K562 (cell line): Measurements from ENCODE around the gene ETV7. TPM values are rescaled to one million over a fixed set of nuclear protein-coding genes. Genes with fewer than 3 reads are reported as not detected.

Experiments
- BRCA1 ChIP-seq, 2 experiments: fragments of 450-650 bp in 1 of 2; sonication (generic) in 1 of 2; formaldehyde crosslinking in 1 of 2; IDR thresholded peaks; 2 replicates each; pipeline versions ENCODE4 v1.5.0 to v1.6.1; 2017 to 2020; ENCODE audit warnings: mild to moderate bottlenecking in 1 of 2, missing genetic modification reagents in 1 of 2
- CBX3 ChIP-seq, 2 experiments: IDR thresholded peaks; 1 replicate in 1 of 2; 2 replicates in 1 of 2; pipeline ENCODE4 v1.6.1; 2012; ENCODE audit warnings: inconsistent platforms in 2 of 2, low read length in 2 of 2, borderline replicate concordance in 1 of 2, control low read depth in 1 of 2
- CREM ChIP-seq: IDR thresholded peaks from 2 replicates; pipeline ENCODE4 v1.6.1; 2014; ENCODE audit warnings: antibody characterized with exemption, low read depth
- CSDE1 ChIP-seq, 2 experiments: fragments of 450-650 bp; IDR thresholded peaks; 2 replicates each; pipeline ENCODE4 v1.6.1; 2016; ENCODE audit warnings: mild to moderate bottlenecking in 1 of 2
- GABPA ChIP-seq: fragments of 200-800 bp; sonication (Bioruptor generic); conservative IDR thresholded peaks from 2 replicates; pipeline ENCODE4 v1.6.1; 2016; ENCODE audit warnings: low read depth, missing genetic modification characterization, missing compliant biosample characterization
- GTF2B ChIP-seq: IDR thresholded peaks from 2 replicates; pipeline ENCODE4 v1.6.1; 2011; ENCODE audit not compliant: insufficient read length; ENCODE audit errors: extremely low read depth
- HOXB6 ChIP-seq: fragments of 250-450 bp; sonication (Bioruptor Pico); IDR thresholded peaks from 2 replicates; pipeline ENCODE4 v1.5.1; 2022; ENCODE audit warnings: mild to moderate bottlenecking, borderline replicate concordance
- MED1 ChIP-seq: sonication (generic); formaldehyde crosslinking; IDR thresholded peaks from 2 replicates; pipeline ENCODE4 v1.8.1; 2023; ENCODE audit warnings: missing genetic modification reagents, borderline replicate concordance
- NCOA6 ChIP-seq: fragments of 450-650 bp; IDR thresholded peaks from 2 replicates; pipeline ENCODE4 v1.6.1; 2017; ENCODE audit warnings: mild to moderate bottlenecking
- POLR2AphosphoS2 ChIP-seq: IDR thresholded peaks from 2 replicates; pipeline ENCODE4 v1.6.1; 2012; ENCODE audit warnings: low read length, improper control_type of control experiment
- PRMT5 ChIP-seq: sonication (generic); formaldehyde crosslinking; IDR thresholded peaks from 2 replicates; pipeline ENCODE4 v1.5.0; 2020; ENCODE audit warnings: missing genetic modification reagents
- SRF ChIP-seq, 2 experiments: fragments of 250-450, 450-650 bp in 1 of 2; sonication (Bioruptor Pico) in 1 of 2; sonication (generic) in 1 of 2; formaldehyde crosslinking; IDR thresholded peaks; 2 replicates each; pipeline versions ENCODE4 v1.5.0 to v1.5.1; 2020 to 2022; ENCODE audit warnings: mild to moderate bottlenecking in 1 of 2, missing genetic modification reagents in 1 of 2
- STAT5B ChIP-seq: fragments of 250-450 bp; sonication (Bioruptor Pico); IDR thresholded peaks from 2 replicates; pipeline ENCODE4 v1.8.0; 2021; ENCODE audit warnings: mild to moderate bottlenecking, inconsistent platforms
- SUPT5H ChIP-seq: fragments of 450-650 bp; IDR thresholded peaks from 2 replicates; pipeline ENCODE4 v1.6.1; 2016
- U2AF2 ChIP-seq: fragments of 200-400 bp; formaldehyde crosslinking; optimal IDR thresholded peaks from 2 replicates; pipeline ENCODE3; 2017; ENCODE audit warnings: low read depth, mild to moderate bottlenecking, low read length
- YBX1 ChIP-seq: fragments of 450-650 bp; IDR thresholded peaks from 2 replicates; pipeline ENCODE4 v1.7.1; 2016; ENCODE audit warnings: mild to moderate bottlenecking
- ZNF354B ChIP-seq: fragments of 250-450 bp; sonication (Bioruptor Pico); IDR thresholded peaks from 2 replicates; pipeline ENCODE4 v1.4.0; 2020
- ZNF449 ChIP-seq: fragments of 250-450 bp; sonication (Bioruptor Pico); IDR thresholded peaks from 2 replicates; pipeline ENCODE4 v1.8.0; 2022; ENCODE audit warnings: moderate library complexity, mild to moderate bottlenecking, inconsistent platforms
- ZNF76 ChIP-seq: fragments of 250-450 bp; sonication (Bioruptor Pico); IDR thresholded peaks from 2 replicates; pipeline ENCODE4 v1.4.0; 2020; ENCODE audit warnings: mild to moderate bottlenecking, moderate library complexity, borderline replicate concordance
- ZNF785 ChIP-seq: fragments of 250-450 bp; sonication (Bioruptor Pico); IDR thresholded peaks from 2 replicates; pipeline ENCODE4 v1.4.0; 2020; ENCODE audit warnings: mild to moderate bottlenecking
- polyA plus RNA-seq, 8 experiments: library from polyadenylated mRNA; depleted of rRNA in 4 of 8; stranded (reverse) in 5 of 8; unstranded in 3 of 8; fragments of >200 nt; fragmentation: Nextera tagmentation in 2 of 8; fragmentation: Illumina TruSeq in 1 of 8; extraction: Ambion mirVana in 2 of 8; extraction: Trizol in 1 of 8; gene quantifications; 2 replicates each; pipeline versions ENCODE4 v1.2.1 to v1.2.3, GENCODE V29; 2011 to 2014; ENCODE audit warnings: inconsistent platforms in 1 of 8, missing spikeins in 1 of 8
- total RNA-seq, 7 experiments: library from RNA; depleted of rRNA in 6 of 7; stranded (reverse); fragments of >200 nt in 6 of 7; fragmentation: Illumina TruSeq in 2 of 7; extraction: Trizol in 2 of 7; gene quantifications; 2 replicates each; pipeline versions ENCODE4 v1.2.1 to v1.2.3, GENCODE V29; 2011 to 2021; ENCODE audit warnings: low replicate concordance in 1 of 7
- TF ChIP-seq, protein P1 (sequence below): sonication (generic); formaldehyde crosslinking; IDR thresholded peaks from 2 replicates; pipeline ENCODE4 v1.8.0; 2022; ENCODE audit warnings: mild to moderate bottlenecking, missing genetic modification reagents
- TF ChIP-seq, protein P2 (sequence below): sonication (generic); formaldehyde crosslinking; IDR thresholded peaks from 2 replicates; pipeline ENCODE4 v1.8.1; 2023; ENCODE audit warnings: mild to moderate bottlenecking, missing genetic modification reagents, moderate library complexity
- TF ChIP-seq, protein P3 (sequence below): sonication (generic); formaldehyde crosslinking; IDR thresholded peaks from 2 replicates; pipeline ENCODE4 v1.8.1; 2022; ENCODE audit warnings: missing genetic modification reagents

The ETV7 gene
- total and polyA plus RNA-seq, 9 of the 15 experiments (the other 6 are each of a cell fraction or from before 2014, with no cell fraction given) = 0.07 to 0.22 (median 0.14) TPM; not detected in 3

GRCh38 chr6:36423101-36423824, 35.8 kb upstream of the ETV7 start (continued):
- TF ChIP-seq SUPT5H = peak; percentile 89
- peak; percentile 37; the same call in 1 of the 2 replicates for TF ChIP-seq ZNF76
- no peak for TF ChIP-seq CSDE1 (IDR thresholded peaks at IDR 0.05)
- no peak for TF ChIP-seq PRMT5 (CRISPR knock-in tag)
- no peak for TF ChIP-seq MED1 (CRISPR knock-in tag)
- TF ChIP-seq ZNF785 = no peak
- TF ChIP-seq, protein P1, sequence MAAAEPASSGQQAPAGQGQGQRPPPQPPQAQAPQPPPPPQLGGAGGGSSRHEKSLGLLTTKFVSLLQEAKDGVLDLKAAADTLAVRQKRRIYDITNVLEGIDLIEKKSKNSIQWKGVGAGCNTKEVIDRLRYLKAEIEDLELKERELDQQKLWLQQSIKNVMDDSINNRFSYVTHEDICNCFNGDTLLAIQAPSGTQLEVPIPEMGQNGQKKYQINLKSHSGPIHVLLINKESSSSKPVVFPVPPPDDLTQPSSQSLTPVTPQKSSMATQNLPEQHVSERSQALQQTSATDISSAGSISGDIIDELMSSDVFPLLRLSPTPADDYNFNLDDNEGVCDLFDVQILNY = 0 out of 2 replicates have a peak, but pooled peaks have one; percentile 57
- TF ChIP-seq SRF (CRISPR knock-in tag; IDR thresholded peaks at IDR 0.05) = peak in 1 of 2 experiments; percentile 82; a peak in 2 of 4 replicates
- no peak for TF ChIP-seq ZNF449
- TF ChIP-seq U2AF2 = no peak
- TF ChIP-seq ZNF354B (CRISPR knock-in tag) = no peak
- no peak for TF ChIP-seq CBX3 (IDR thresholded peaks at IDR 0.05; ENCODE audit: borderline replicate concordance in 1 of 2, low read length in 2 of 2)
- TF ChIP-seq HOXB6 (CRISPR knock-in tag) = no peak
- no peak for TF ChIP-seq GTF2B
- 0 out of 2 replicates have a peak, but pooled peaks have one; percentile 15 for TF ChIP-seq GABPA
- no peak for TF ChIP-seq BRCA1 (IDR thresholded peaks at IDR 0.05)
- no peak for TF ChIP-seq BRCA1 (CRISPR knock-in tag; IDR thresholded peaks at IDR 0.05)
- no peak for TF ChIP-seq NCOA6
- TF ChIP-seq YBX1 = no peak
- TF ChIP-seq, protein P2, sequence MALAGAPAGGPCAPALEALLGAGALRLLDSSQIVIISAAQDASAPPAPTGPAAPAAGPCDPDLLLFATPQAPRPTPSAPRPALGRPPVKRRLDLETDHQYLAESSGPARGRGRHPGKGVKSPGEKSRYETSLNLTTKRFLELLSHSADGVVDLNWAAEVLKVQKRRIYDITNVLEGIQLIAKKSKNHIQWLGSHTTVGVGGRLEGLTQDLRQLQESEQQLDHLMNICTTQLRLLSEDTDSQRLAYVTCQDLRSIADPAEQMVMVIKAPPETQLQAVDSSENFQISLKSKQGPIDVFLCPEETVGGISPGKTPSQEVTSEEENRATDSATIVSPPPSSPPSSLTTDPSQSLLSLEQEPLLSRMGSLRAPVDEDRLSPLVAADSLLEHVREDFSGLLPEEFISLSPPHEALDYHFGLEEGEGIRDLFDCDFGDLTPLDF (CRISPR knock-in tag) = peak; percentile 99
- no peak for TF ChIP-seq POLR2AphosphoS2
- peak; percentile 90 for TF ChIP-seq CREM
- TF ChIP-seq STAT5B (CRISPR knock-in tag) = no peak
- TF ChIP-seq, protein P3, sequence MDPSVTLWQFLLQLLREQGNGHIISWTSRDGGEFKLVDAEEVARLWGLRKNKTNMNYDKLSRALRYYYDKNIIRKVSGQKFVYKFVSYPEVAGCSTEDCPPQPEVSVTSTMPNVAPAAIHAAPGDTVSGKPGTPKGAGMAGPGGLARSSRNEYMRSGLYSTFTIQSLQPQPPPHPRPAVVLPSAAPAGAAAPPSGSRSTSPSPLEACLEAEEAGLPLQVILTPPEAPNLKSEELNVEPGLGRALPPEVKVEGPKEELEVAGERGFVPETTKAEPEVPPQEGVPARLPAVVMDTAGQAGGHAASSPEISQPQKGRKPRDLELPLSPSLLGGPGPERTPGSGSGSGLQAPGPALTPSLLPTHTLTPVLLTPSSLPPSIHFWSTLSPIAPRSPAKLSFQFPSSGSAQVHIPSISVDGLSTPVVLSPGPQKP = no peak
